GM18499 (cell line): ENCODE results near the gene YJEFN3.

Experiments
- ATAC-seq: cut with Tn5 transposase; IDR thresholded peaks from one replicate; pipeline ENCODE4 v1.9.1; 2021; ENCODE audit warnings: moderate number of reproducible peaks; ENCODE audit not compliant: insufficient read depth, unreplicated experiment

YJEFN3 gene

GRCh38 chr19:19575411-19575810 lies 46.7 kb downstream of the YJEFN3 start:
- no peak for ATAC-seq

- ATAC-seq: no peak
These were observed 49.5 kb downstream of the YJEFN3 start for GRCh38 chr19:19578252-19578651.

- ATAC-seq: no peak
These were observed 51.0 kb downstream of the YJEFN3 start for GRCh38 chr19:19579533-19580361.

GRCh38 chr19:19580418-19580817 lies 51.7 kb downstream of the YJEFN3 start:
- no peak for ATAC-seq

- no peak for ATAC-seq
These were observed 52.7 kb downstream of the YJEFN3 start for GRCh38 chr19:19581391-19581790.

GRCh38 chr19:19582471-19582870 lies 53.8 kb downstream of the YJEFN3 start:
- ATAC-seq: no peak

GRCh38 chr19:19584356-19584755 lies 55.6 kb downstream of the YJEFN3 start:
- no peak for ATAC-seq
